ENCODE data around the gene KDM6A. TPM values are rescaled to one million over a fixed set of nuclear protein-coding genes. Genes with fewer than 3 reads are reported as not detected.
"Not testable (repeated sequence)": the region's sequence is repeated elsewhere in the genome, so short reads cannot be mapped to it uniquely, and the experiment has no call there.

KDM6A gene
- total RNA-seq, 2 donors from 2014 or later: 36.4 to 51.0 TPM

DNA sequence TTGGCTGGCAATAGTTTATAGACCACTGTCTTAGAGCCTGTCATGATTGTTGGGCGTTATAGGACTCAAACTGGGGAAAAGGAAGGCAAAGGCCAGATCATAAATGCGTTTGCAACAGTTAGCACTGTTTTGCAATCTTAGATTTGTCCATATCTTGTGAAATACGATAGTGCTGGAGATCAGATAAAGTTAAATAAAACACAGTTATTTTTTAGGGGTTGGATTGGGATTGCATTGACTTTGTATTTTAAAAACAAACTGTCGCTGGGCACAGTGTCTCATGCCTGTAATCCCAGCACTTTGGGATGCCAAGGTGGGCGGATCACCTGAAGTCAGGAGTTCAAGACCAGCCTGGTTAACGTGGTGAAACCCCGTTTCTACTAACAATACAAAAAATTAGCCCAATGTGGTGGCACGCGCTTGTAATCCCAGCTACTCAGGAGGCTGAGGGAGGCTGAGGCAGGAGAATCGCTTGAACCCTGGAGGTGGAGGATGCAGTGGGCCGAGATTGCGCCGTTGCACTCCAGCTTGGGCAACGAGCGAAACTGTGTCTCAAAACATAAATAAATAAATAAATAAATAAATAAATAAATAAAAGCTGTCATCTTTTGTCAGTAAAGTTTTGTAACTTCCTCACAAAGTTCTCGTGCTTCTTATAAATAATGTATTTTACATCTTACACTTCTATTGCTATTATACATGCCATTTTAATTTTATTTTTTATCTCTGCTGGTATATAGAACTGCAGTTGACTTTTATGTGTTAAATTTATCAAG, 117.2 kb downstream of the KDM6A start:
- H3K4me1 Mint-ChIP-seq (ENCODE audit: low read depth): peaks cover 34% of the 10 kb centered on the region
- no peaks in the 10 kb centered on the region for H3K27me3 Mint-ChIP-seq (ENCODE audit: low read depth)
- H3K9me3 Mint-ChIP-seq: peaks cover 4 to 9% of the 10 kb centered on the region in 2 donors
- peaks cover 8 to 57% of the 10 kb centered on the region in 2 donors for H3K36me3 Mint-ChIP-seq (ENCODE audit: insufficient read depth in 2 of 2)
- H3K4me3 Mint-ChIP-seq: no peak overlapping the region
- DNase-seq (no peak), ATAC-seq (replicated peaks in 1 of 2) (no peak)
- no peak overlapping the region for H3K27ac Mint-ChIP-seq

DNA sequence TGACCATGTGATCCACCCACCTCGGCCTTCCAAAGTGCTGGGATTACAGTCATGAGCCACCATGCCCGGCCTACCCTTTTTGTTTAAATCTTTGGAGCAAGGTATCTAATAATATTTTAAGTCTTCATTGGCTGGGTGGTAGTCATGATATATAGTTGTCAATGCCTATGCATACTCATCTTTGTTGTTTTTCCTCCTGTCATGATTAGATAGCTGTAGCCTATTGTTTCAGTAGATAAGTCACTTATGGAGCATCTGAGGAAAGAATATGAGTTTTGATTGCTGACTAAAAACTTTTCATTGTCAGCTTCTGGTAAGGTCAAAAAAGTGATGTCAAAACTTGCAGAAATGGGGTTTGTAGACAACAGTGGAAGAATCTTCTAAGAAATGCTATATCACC, 119.8 kb downstream of the KDM6A start:
- DNase-seq (no peak), ATAC-seq (replicated peaks in 1 of 2) (peak in 1 of 2 donors; percentile 46)
- no peak overlapping the region for H3K4me3 Mint-ChIP-seq
- H3K9me3 Mint-ChIP-seq: peaks cover 2% of the 10 kb centered on the region in 2 donors
- H3K27me3 Mint-ChIP-seq (ENCODE audit: low read depth): no peaks in the 10 kb centered on the region
- peaks cover 49% of the 10 kb centered on the region for H3K4me1 Mint-ChIP-seq (ENCODE audit: low read depth)
- no peak overlapping the region for H3K27ac Mint-ChIP-seq
- H3K36me3 Mint-ChIP-seq (ENCODE audit: insufficient read depth in 2 of 2): peaks cover 4 to 41% of the 10 kb centered on the region in 2 donors

DNA sequence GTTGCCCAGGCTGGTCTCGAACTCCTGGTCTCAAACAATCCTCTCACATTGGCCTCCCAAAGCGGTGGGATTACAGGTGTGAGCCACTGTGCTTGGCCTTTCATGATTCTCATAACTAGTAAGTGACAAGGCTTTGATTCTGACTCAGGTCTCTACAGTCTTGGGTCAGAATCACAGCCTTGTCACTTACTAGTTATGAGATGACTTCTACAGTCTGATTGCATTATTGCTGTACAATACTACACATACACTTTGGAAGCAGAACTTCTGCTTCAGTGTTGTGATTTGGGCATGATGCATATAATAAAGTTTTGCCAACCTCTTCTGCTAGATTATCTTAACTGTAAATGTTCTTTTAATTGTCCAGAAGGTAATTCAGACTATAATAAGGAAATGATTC, 123.3 kb downstream of the KDM6A start:
- no peak overlapping the region for H3K27ac Mint-ChIP-seq
- ATAC-seq (replicated peaks in 1 of 2): peak; percentile 88 to 91
- peak in 1 of 2 donors; percentile 12 for DNase-seq

DNA sequence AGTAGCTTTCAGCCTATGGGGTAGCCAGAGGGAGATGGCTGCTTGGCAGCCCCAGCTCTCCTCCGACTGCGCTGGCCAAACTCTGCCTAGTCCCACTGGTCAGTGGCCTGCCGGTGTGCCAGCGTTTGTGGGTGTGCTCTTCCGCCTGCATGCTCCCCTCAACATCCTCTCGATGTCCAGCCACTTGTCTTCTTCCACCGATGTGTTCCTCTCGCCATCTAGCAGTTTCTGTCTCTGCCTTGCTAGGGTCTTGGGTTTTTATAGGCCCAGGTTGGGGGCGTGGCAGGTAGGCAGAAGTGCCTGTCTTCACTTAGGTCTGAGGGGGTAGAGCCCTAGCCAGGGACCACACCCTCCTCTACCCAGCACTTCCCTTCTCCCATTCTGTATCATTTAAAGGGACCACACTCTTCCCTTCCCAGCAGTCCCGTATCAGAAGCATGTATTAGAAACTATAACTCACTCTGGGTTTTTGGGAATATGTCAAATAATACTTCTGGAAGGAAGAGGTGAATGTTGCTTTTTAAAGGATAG, 124.4 kb downstream of the KDM6A start:
- no peaks in the 10 kb centered on the region for H3K27me3 Mint-ChIP-seq (ENCODE audit: low read depth)
- H3K9me3 Mint-ChIP-seq: peaks cover 3% of the 10 kb centered on the region in 2 donors
- no peak for ATAC-seq (replicated peaks in 1 of 2)
- peaks cover 6 to 17% of the 10 kb centered on the region in 2 donors for H3K36me3 Mint-ChIP-seq (ENCODE audit: insufficient read depth in 2 of 2)
- no peak for DNase-seq
- H3K27ac Mint-ChIP-seq: peak overlapping the region; percentile 68
- peaks cover 69% of the 10 kb centered on the region for H3K4me1 Mint-ChIP-seq (ENCODE audit: low read depth)
- H3K4me3 Mint-ChIP-seq: peak overlapping the region; percentile 36 to 60

More for the DNA sequence above, 123.3 kb downstream of the KDM6A start:
- Mint-ChIP-seq H3K36me3 (ENCODE audit: insufficient read depth in 2 of 2) (peaks cover 6 to 20% of the 10 kb centered on the region in 2 donors), H3K4me1 (ENCODE audit: low read depth) (peaks cover 65% of the 10 kb centered on the region), H3K4me3 (peak overlapping the region in 1 of 2 donors; percentile 9), H3K9me3 (peaks cover 3% of the 10 kb centered on the region in 2 donors), H3K27me3 (ENCODE audit: low read depth) (no peaks in the 10 kb centered on the region)

DNA sequence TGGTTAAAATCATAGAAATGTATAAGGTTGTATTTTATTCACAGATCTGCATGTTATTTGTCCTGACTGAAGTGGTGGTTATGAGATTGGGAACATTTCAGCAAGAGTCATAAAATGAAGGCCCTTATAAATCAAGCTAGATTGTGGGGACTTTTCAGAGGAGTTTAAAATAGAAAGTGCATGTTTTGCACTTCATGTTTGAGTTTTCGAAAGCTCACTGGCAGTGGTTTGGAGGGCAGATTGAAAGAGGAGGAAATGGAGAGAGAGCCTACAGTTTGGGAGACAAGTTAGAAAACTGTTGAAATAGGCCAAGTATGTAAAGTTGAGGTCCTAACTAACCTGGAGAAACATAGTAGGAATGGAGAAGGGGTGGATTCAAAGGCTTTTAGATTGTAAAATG, 124.9 kb downstream of the KDM6A start:
- ATAC-seq (replicated peaks in 1 of 2): peak in 1 of 2 donors; percentile 44
- Mint-ChIP-seq H3K9me3 (peaks cover 3% of the 10 kb centered on the region in 2 donors), H3K4me1 (ENCODE audit: low read depth) (peaks cover 66% of the 10 kb centered on the region)

DNA sequence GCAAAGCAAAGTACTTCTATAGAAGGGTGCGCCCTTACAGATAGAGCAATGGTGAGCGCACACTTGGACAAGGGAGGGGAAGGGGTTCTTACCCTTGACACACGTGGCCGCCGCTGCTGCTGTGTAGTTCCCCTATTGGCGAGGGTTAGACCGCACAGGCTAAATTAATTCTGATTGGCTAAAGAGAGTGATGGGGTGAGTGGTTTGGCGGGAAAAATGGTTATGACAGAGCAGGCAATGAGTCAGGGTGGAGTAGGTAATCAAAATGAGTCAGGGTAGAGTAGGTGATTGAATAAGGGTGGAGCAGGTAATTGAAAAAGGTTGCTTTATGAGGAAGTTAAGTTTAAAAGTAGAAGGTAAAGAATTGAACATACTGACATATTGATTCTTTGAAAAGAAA, 126.2 kb downstream of the KDM6A start:
- H3K9me3 Mint-ChIP-seq; H3K27me3 Mint-ChIP-seq (ENCODE audit: low read depth): not testable (repeated sequence)
- Mint-ChIP-seq H3K27ac (peak overlapping the region; percentile 33), H3K36me3 (ENCODE audit: insufficient read depth in 2 of 2) (peaks cover 6 to 15% of the 10 kb centered on the region in 2 donors), H3K4me3 (peak overlapping the region in 1 of 2 donors; percentile 21), H3K4me1 (ENCODE audit: low read depth) (peaks cover 71% of the 10 kb centered on the region)
- DNase-seq: peak; percentile 10 to 30
- ATAC-seq (replicated peaks in 1 of 2): peak; percentile 63 to 66

More for the DNA sequence above, 124.9 kb downstream of the KDM6A start:
- peak overlapping the region; percentile 36 to 60 for H3K4me3 Mint-ChIP-seq
- H3K27me3 Mint-ChIP-seq (ENCODE audit: low read depth): no peaks in the 10 kb centered on the region
- H3K36me3 Mint-ChIP-seq (ENCODE audit: insufficient read depth in 2 of 2): peaks cover 6 to 12% of the 10 kb centered on the region in 2 donors
- peak overlapping the region; percentile 16 for H3K27ac Mint-ChIP-seq
- DNase-seq: no peak

DNA sequence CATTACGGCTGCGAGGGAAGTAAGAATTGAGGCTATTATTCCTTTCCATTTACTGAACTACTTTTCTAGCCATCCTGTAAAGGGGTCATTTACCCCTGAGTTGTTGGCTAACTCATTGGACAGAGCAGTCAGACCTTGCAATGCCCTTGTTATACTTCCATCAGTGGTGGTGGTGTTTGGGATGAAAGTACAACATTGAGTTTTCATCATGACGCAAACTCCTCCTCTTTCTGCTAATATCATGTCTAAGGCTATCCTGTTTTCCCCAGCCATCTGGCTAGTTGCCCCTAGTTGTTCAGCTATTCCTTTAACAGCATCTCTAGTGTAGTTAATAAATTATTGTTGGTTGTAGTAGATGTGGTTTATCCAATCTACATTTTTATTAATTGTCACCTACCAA, 126.9 kb downstream of the KDM6A start:
- not testable (repeated sequence) for H3K9me3 Mint-ChIP-seq; DNase-seq; H3K27me3 Mint-ChIP-seq (ENCODE audit: low read depth); ATAC-seq (replicated peaks in 1 of 2)
- peaks cover 5 to 16% of the 10 kb centered on the region in 2 donors for H3K36me3 Mint-ChIP-seq (ENCODE audit: insufficient read depth in 2 of 2)
- H3K4me1 Mint-ChIP-seq (ENCODE audit: low read depth): peaks cover 71% of the 10 kb centered on the region
- H3K4me3 Mint-ChIP-seq: peak overlapping the region in 1 of 2 donors; percentile 7
- H3K27ac Mint-ChIP-seq: peak overlapping the region; percentile 33

DNA sequence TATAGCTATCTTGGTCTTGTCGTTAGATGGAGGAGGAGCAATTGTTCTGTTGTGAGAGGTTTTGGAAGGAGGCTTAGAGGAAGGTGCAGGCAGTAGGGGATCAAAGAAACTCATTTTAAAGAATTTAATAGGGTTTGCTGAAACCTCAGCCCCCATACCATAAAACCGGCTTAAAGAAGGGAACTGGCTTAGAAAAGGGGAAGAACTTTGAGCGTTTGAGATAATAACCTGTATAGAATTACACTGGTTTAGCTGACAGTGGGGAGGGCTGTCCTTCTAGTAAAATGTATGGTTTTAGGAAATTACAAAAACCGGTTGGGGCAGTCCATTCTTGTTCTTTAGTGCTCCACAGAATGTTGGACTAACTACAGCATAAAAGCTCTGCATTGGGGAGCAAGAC, 128.1 kb downstream of the KDM6A start:
- Mint-ChIP-seq H3K36me3 (ENCODE audit: insufficient read depth in 2 of 2) (peaks cover 9 to 20% of the 10 kb centered on the region in 2 donors), H3K4me1 (ENCODE audit: low read depth) (peaks cover 72% of the 10 kb centered on the region), H3K9me3 (peaks cover 3 to 6% of the 10 kb centered on the region in 2 donors), H3K27me3 (ENCODE audit: low read depth) (no peaks in the 10 kb centered on the region), H3K27ac (peak overlapping the region; percentile 84), H3K4me3 (peak overlapping the region; percentile 61 to 84)
- DNase-seq: no peak
- no peak for ATAC-seq (replicated peaks in 1 of 2)

DNA sequence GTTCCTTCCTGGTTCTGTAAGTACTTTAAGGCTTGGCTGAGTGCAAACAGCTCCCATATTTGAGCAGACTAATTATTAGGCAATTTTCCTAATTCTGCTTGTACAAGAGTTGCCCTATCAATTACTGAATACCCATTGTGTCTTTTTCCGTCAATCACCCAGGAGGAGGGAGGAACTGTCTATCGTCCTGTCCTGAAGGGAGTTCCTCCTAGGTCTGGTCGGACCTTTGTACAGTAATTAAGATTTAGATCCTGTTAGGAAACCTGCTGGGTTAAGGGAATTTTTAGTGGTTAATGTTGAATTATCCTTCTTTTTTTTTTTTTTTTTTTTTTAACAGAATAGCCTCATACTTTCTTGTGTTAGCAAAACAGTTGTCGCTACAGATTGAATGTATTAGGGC, 130.1 kb downstream of the KDM6A start:
- no peaks in the 10 kb centered on the region for H3K27me3 Mint-ChIP-seq (ENCODE audit: low read depth)
- H3K27ac Mint-ChIP-seq: no peak overlapping the region
- ATAC-seq (replicated peaks in 1 of 2): no peak
- H3K36me3 Mint-ChIP-seq (ENCODE audit: insufficient read depth in 2 of 2): peaks cover 10 to 31% of the 10 kb centered on the region in 2 donors
- peaks cover 6 to 11% of the 10 kb centered on the region in 2 donors for H3K9me3 Mint-ChIP-seq
- H3K4me1 Mint-ChIP-seq (ENCODE audit: low read depth): peaks cover 70% of the 10 kb centered on the region
- no peak overlapping the region for H3K4me3 Mint-ChIP-seq
- no peak for DNase-seq

DNA sequence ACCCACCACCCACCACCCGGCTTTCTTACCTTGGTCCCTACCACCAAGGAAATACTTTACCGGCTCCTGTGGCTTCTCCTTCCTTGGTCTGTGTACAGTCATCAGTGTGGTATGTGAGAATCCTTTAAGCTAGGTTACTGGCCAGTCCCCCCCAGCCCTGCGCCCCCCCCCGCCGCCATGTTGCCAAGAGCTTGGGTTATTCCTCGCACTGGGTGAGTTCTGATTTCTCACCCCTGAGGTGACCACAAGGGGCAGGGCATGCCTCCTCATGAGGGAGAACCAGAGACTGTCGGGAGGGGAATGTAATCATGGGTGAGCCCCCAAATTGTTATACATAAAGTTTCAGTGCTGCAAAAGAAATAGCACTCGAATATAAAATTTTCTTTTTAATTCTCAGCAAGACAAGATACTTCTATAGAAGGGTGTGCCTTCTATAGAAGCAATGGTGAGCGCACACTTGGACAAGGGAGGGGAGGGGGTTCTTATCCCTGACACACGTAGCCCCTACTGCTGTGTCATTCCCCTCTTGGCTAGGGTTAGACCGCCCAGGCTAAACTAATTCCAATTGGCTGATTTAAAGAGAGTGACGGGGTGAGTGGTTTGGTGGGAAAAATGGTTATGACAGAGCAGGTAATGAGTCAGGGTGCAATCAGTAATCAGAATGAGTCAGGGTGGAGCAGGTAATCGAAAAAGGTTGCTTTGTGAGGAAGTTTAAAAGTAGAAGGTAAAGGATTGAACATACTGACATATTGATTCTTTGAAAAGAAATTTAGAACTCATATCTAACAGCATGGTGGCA, 133.2 kb downstream of the KDM6A start:
- peak overlapping the region; percentile 59 for H3K27ac Mint-ChIP-seq
- DNase-seq (peak; percentile 27 to 28), ATAC-seq (replicated peaks in 1 of 2) (peak; percentile 75 to 83)
- H3K9me3 Mint-ChIP-seq: peaks cover 3 to 8% of the 10 kb centered on the region in 2 donors
- peaks cover 71% of the 10 kb centered on the region for H3K4me1 Mint-ChIP-seq (ENCODE audit: low read depth)
- no peaks in the 10 kb centered on the region for H3K27me3 Mint-ChIP-seq (ENCODE audit: low read depth)
- peaks cover 8 to 31% of the 10 kb centered on the region in 2 donors for H3K36me3 Mint-ChIP-seq (ENCODE audit: insufficient read depth in 2 of 2)
- peak overlapping the region in 1 of 2 donors; percentile 43 for H3K4me3 Mint-ChIP-seq

DNA sequence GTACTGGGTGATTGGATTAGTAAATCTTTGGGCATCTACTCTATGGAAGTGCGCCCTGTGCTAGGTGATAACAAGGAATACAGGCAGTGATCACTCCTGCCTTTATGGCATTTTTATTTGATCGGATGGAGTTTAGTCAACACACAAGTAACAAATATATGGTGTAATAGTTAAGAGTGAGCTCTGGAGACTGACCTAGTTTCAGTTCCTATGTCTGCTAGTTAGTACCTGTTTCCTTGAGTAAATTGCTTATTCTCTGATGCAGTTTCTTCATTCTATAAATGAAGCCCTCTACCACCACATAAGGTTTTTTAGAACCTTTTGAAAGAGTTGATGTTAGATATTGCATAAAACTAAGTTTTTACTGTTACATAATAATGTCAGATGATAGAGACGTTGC, 134.6 kb downstream of the KDM6A start:
- Mint-ChIP-seq H3K27me3 (ENCODE audit: low read depth) (no peaks in the 10 kb centered on the region), H3K9me3 (peaks cover 3 to 8% of the 10 kb centered on the region in 2 donors), H3K4me1 (ENCODE audit: low read depth) (peaks cover 66% of the 10 kb centered on the region), H3K27ac (peak overlapping the region; percentile 75), H3K4me3 (peak overlapping the region in 1 of 2 donors; percentile 59), H3K36me3 (ENCODE audit: insufficient read depth in 2 of 2) (peaks cover 8 to 35% of the 10 kb centered on the region in 2 donors)
- peak in 1 of 2 donors; percentile 55 for ATAC-seq (replicated peaks in 1 of 2)
- no peak for DNase-seq

DNA sequence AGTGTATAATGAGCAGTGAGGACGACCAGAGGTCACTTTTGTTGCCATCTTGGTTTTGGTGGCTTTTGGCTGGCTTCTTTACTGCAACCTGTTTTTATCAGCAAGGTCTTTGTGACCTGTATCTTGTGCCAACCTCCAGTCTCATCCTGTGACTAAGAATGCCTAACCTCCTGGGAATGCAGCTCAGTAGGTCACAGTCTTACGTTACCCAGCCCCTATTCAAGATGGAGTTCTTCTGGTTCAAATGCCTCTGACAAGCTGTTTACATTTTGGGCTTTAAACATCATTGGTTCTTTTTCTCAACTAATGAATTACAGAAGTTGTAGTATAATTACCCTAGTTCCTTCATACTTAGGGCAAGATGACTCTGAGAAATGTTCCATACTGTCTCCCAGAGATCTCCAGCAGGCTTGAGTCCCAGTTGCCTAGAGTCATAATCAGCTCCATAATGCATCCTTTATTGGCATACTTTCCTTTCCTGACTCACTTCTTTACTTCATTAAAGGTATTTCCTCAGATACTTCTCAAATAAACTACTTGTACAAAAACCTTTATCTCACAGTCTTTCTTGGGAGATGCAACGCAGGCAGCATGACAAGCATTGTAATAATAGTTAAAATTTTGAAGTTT, 136.5 kb downstream of the KDM6A start:
- Mint-ChIP-seq H3K27me3 (ENCODE audit: low read depth) (no peaks in the 10 kb centered on the region), H3K4me1 (ENCODE audit: low read depth) (peaks cover 65% of the 10 kb centered on the region), H3K4me3 (no peak overlapping the region), H3K36me3 (ENCODE audit: insufficient read depth in 2 of 2) (peaks cover 8 to 26% of the 10 kb centered on the region in 2 donors), H3K9me3 (peaks cover 3 to 8% of the 10 kb centered on the region in 2 donors), H3K27ac (no peak overlapping the region)
- ATAC-seq (replicated peaks in 1 of 2): no peak
- no peak for DNase-seq

Data from activated T-cell treated with anti-CD3 and anti-CD28 coated beads, Interleukin-2, amount 50 U/mL, for 72 hours (primary cell).